H1 (cell line): ENCODE results near the gene QPCT.

Experiments
- BACH1 ChIP-seq: IDR thresholded peaks from 2 replicates; pipeline ENCODE4 v1.6.1; 2012; ENCODE audit warnings: low read length, improper control_type of control experiment
- CTCF ChIP-seq, 3 experiments: IDR thresholded peaks; 1 replicate in 2 of 3; 2 replicates in 1 of 3; pipeline versions ENCODE4 v1.5.1 to v1.6.1; 2011; ENCODE audit warnings: low read length in 3 of 3, mild to moderate bottlenecking in 3 of 3, inconsistent platforms in 2 of 3, low read depth in 1 of 3, moderate library complexity in 1 of 3; ENCODE audit not compliant: insufficient read depth in 1 of 3; ENCODE audit errors: control extremely low read depth in 1 of 3
- EZH2 ChIP-seq: fragments of 200-600 bp; sonication (generic); IDR thresholded peaks from 2 replicates; pipeline ENCODE4 v1.7.1; 2012; ENCODE audit warnings: low read depth, mild to moderate bottlenecking, moderate library complexity, low read length, inconsistent platforms; ENCODE audit not compliant: severe bottlenecking
- GTF2F1 ChIP-seq: IDR thresholded peaks from 2 replicates; pipeline ENCODE4 v1.6.1; 2012; ENCODE audit warnings: low read depth, low read length, improper control_type of control experiment, borderline replicate concordance
- POLR2A ChIP-seq, 2 experiments: IDR thresholded peaks; 1 replicate in 1 of 2; 2 replicates in 1 of 2; pipeline ENCODE4 v1.6.1; 2011; ENCODE audit warnings: low read depth in 2 of 2, low read length in 2 of 2, mild to moderate bottlenecking in 2 of 2; ENCODE audit errors: control extremely low read depth in 1 of 2
- RAD21 ChIP-seq, 2 experiments: IDR thresholded peaks in 1 of 2; conservative IDR thresholded peaks in 1 of 2; 2 replicates each; pipeline ENCODE4 v1.6.1; 2011; ENCODE audit warnings: low read depth in 2 of 2, low read length in 2 of 2, improper control_type of control experiment in 1 of 2, inconsistent platforms in 1 of 2, mild to moderate bottlenecking in 1 of 2, moderate library complexity in 1 of 2
- RFX5 ChIP-seq: IDR thresholded peaks from 2 replicates; pipeline ENCODE4 v1.6.1; 2011; ENCODE audit warnings: low read depth, low read length, improper control_type of control experiment, borderline replicate concordance
- TAF1 ChIP-seq: IDR thresholded peaks from 2 replicates; pipeline ENCODE4 v1.6.1; 2011; ENCODE audit warnings: mild to moderate bottlenecking, low read depth, low read length
- ZNF274 ChIP-seq: IDR thresholded peaks from 2 replicates; pipeline ENCODE4 v1.7.0; 2012; ENCODE audit warnings: low read length, borderline replicate concordance; ENCODE audit errors: extremely low read depth

GRCh38 chr2:37361216-37361815, 16.9 kb downstream of the QPCT start:
- TF ChIP-seq CTCF (IDR thresholded peaks at IDR 0.05; ENCODE audit: control extremely low read depth in 1 of 3, insufficient read depth in 1 of 3, low read depth in 1 of 3, low read length in 3 of 3) (no peak), POLR2A (IDR thresholded peaks at IDR 0.05; ENCODE audit: control extremely low read depth in 1 of 2, low read depth in 2 of 2, low read length in 2 of 2) (no peak), GTF2F1 (no peak), ZNF274 (no peak), EZH2 (no peak), RFX5 (no peak), TAF1 (no peak), BACH1 (no peak), RAD21 (IDR thresholded peaks at IDR 0.05 in 1 of 2, conservative IDR thresholded peaks at IDR 0.05 in 1 of 2; ENCODE audit: low read depth in 2 of 2, low read length in 2 of 2) (no peak)
